ENCODE data around the gene MKI67.

Gene MKI67

GRCh38 chr10:128152741-128153580 is 26.7 kb upstream of the MKI67 start:
- H2BK15ac ChIP-seq (ENCODE audit: low read length): no peak overlapping the region

DNA sequence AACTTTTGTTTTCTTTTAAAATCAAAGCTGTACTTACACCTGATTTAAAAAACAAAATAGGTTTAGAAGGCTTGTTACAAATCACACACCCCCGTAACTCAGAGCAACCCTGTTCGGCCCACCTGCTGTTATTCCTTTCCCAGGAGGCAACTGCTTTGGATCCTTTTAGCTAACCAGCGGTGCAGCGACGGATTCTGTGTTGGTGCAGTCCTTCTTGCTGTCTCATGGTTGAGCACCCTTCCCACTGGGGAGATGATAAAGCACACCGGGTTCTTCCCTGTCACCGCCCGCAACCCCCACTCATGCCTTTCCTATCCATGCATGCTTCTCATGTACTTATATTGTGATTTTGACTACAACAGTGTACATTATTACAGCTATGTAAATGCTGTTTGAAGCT is 24.8 kb upstream of the MKI67 start:
- Histone ChIP-seq H4K8ac (ENCODE audit: low read depth, low read length) (no peak overlapping the region), H2BK120ac (ENCODE audit: low read depth, low read length) (no peak overlapping the region), H3K4me2 (ENCODE audit: insufficient read depth, low read length, poor library complexity, severe bottlenecking) (no peak overlapping the region), H3K4ac (ENCODE audit: low read length) (no peak overlapping the region), H3K4me1 (ENCODE audit: control insufficient read depth in 2 of 2, insufficient read depth in 1 of 2, low read depth in 1 of 2, low read length in 2 of 2) (peaks cover 0 to 4% of the 10 kb centered on the region in 2 donors), H3K36me3 (replicated peaks in 1 of 2; ENCODE audit: control insufficient read depth in 2 of 2, insufficient read depth in 2 of 2, low read length in 2 of 2) (no peaks in the 10 kb centered on the region), H4K91ac (ENCODE audit: low read depth, low read length, poor library complexity) (no peak overlapping the region), H2BK12ac (ENCODE audit: low read length) (no peak overlapping the region), H3K27me3 (ENCODE audit: control insufficient read depth in 3 of 3, insufficient read depth in 3 of 3, low read depth in 1 of 3, low read length in 3 of 3) (peaks cover 0 to 46% (median 0%) of the 10 kb centered on the region in 3 experiments), H3K27ac (replicated peaks; ENCODE audit: low read length) (no peak overlapping the region), H3K14ac (ENCODE audit: low read length) (no peak overlapping the region), H3K4me3 (ENCODE audit: low read length in 2 of 2) (no peak overlapping the region), H3K23ac (ENCODE audit: low read depth, low read length, poor library complexity) (no peak overlapping the region), H3K9ac (ENCODE audit: low read depth, low read length, poor library complexity) (no peak overlapping the region), H2AK5ac (ENCODE audit: low read depth, low read length) (no peak overlapping the region), H2BK5ac (ENCODE audit: low read length) (no peak overlapping the region), H3K9me3 (replicated peaks in 1 of 2; ENCODE audit: control insufficient read depth in 2 of 2, insufficient read depth in 1 of 2, low read depth in 1 of 2, low read length in 2 of 2) (no peaks in the 10 kb centered on the region), H2AFZ (ENCODE audit: low read length) (no peak overlapping the region), H3K18ac (ENCODE audit: low read length) (no peak overlapping the region), H2BK15ac (ENCODE audit: low read length) (no peak overlapping the region), H3K79me1 (ENCODE audit: low read depth, low read length) (no peaks in the 10 kb centered on the region)
- no peak for DNase-seq (ENCODE audit: low spot score)
- no CpG with 5 or more reads among the region's 8 CpGs for WGBS, 2 donors (ENCODE audit: extremely low coverage in 2 of 2, insufficient read length in 2 of 2, insufficient replicate concordance in 1 of 2)

More at GRCh38 chr10:128152741-128153580, 26.7 kb upstream of the MKI67 start:
- H3K9ac ChIP-seq (ENCODE audit: low read depth, low read length, poor library complexity): no peak overlapping the region
- no peak overlapping the region for H3K14ac ChIP-seq (ENCODE audit: low read length)
- no peak overlapping the region for H3K23ac ChIP-seq (ENCODE audit: low read depth, low read length, poor library complexity)
- H3K79me1 ChIP-seq (ENCODE audit: low read depth, low read length): no peaks in the 10 kb centered on the region
- no peak overlapping the region for H2BK120ac ChIP-seq (ENCODE audit: low read depth, low read length)
- peak overlapping the region; percentile 4 for H3K18ac ChIP-seq (ENCODE audit: low read length)
- no peak overlapping the region for H3K4me3 ChIP-seq (ENCODE audit: low read length in 2 of 2)
- H3K27me3 ChIP-seq (ENCODE audit: control insufficient read depth in 3 of 3, insufficient read depth in 3 of 3, low read depth in 1 of 3, low read length in 3 of 3): peaks cover 0 to 49% (median 0%) of the 10 kb centered on the region in 3 experiments
- no CpG with 5 or more reads among the region's 13 CpGs for WGBS, 2 donors (ENCODE audit: extremely low coverage in 2 of 2, insufficient read length in 2 of 2, insufficient replicate concordance in 1 of 2)
- no peak overlapping the region for H2BK5ac ChIP-seq (ENCODE audit: low read length)
- H2AFZ ChIP-seq (ENCODE audit: low read length): peak overlapping the region; percentile 35
- H3K27ac ChIP-seq (replicated peaks; ENCODE audit: low read length): no peak overlapping the region
- H2AK5ac ChIP-seq (ENCODE audit: low read depth, low read length): no peak overlapping the region
- no peak overlapping the region for H3K4ac ChIP-seq (ENCODE audit: low read length)
- H3K36me3 ChIP-seq (replicated peaks in 1 of 2; ENCODE audit: control insufficient read depth in 2 of 2, insufficient read depth in 2 of 2, low read length in 2 of 2): no peaks in the 10 kb centered on the region
- H3K4me1 ChIP-seq (ENCODE audit: control insufficient read depth in 2 of 2, insufficient read depth in 1 of 2, low read depth in 1 of 2, low read length in 2 of 2): peaks cover 0 to 4% of the 10 kb centered on the region in 2 donors
- no peak for DNase-seq (ENCODE audit: low spot score)
- H4K91ac ChIP-seq (ENCODE audit: low read depth, low read length, poor library complexity): no peak overlapping the region
- H4K8ac ChIP-seq (ENCODE audit: low read depth, low read length): no peak overlapping the region
- H3K4me2 ChIP-seq (ENCODE audit: insufficient read depth, low read length, poor library complexity, severe bottlenecking): no peak overlapping the region
- no peaks in the 10 kb centered on the region for H3K9me3 ChIP-seq (replicated peaks in 1 of 2; ENCODE audit: control insufficient read depth in 2 of 2, insufficient read depth in 1 of 2, low read depth in 1 of 2, low read length in 2 of 2)
- no peak overlapping the region for H2BK12ac ChIP-seq (ENCODE audit: low read length)

GRCh38 chr10:128150561-128150960 is 24.3 kb upstream of the MKI67 start:
- Histone ChIP-seq H4K91ac (ENCODE audit: low read depth, low read length, poor library complexity) (no peak overlapping the region), H2BK12ac (ENCODE audit: low read length) (no peak overlapping the region), H3K4me1 (ENCODE audit: control insufficient read depth in 2 of 2, insufficient read depth in 1 of 2, low read depth in 1 of 2, low read length in 2 of 2) (peaks cover 0 to 4% of the 10 kb centered on the region in 2 donors), H2BK15ac (ENCODE audit: low read length) (no peak overlapping the region), H3K23ac (ENCODE audit: low read depth, low read length, poor library complexity) (no peak overlapping the region), H4K8ac (ENCODE audit: low read depth, low read length) (no peak overlapping the region), H2AK5ac (ENCODE audit: low read depth, low read length) (no peak overlapping the region), H3K36me3 (replicated peaks in 1 of 2; ENCODE audit: control insufficient read depth in 2 of 2, insufficient read depth in 2 of 2, low read length in 2 of 2) (no peaks in the 10 kb centered on the region), H2BK120ac (ENCODE audit: low read depth, low read length) (no peak overlapping the region), H3K27ac (replicated peaks; ENCODE audit: low read length) (no peak overlapping the region), H3K4me2 (ENCODE audit: insufficient read depth, low read length, poor library complexity, severe bottlenecking) (peak overlapping the region; percentile 81), H2AFZ (ENCODE audit: low read length) (peak overlapping the region; percentile 78), H3K9me3 (replicated peaks in 1 of 2; ENCODE audit: control insufficient read depth in 2 of 2, insufficient read depth in 1 of 2, low read depth in 1 of 2, low read length in 2 of 2) (no peaks in the 10 kb centered on the region), H3K79me1 (ENCODE audit: low read depth, low read length) (no peaks in the 10 kb centered on the region), H2BK5ac (ENCODE audit: low read length) (peak overlapping the region; percentile 19), H3K27me3 (ENCODE audit: control insufficient read depth in 3 of 3, insufficient read depth in 3 of 3, low read depth in 1 of 3, low read length in 3 of 3) (peaks cover 0 to 46% (median 0%) of the 10 kb centered on the region in 3 experiments), H3K4ac (ENCODE audit: low read length) (no peak overlapping the region), H3K4me3 (ENCODE audit: low read length in 2 of 2) (no peak overlapping the region), H3K9ac (ENCODE audit: low read depth, low read length, poor library complexity) (no peak overlapping the region), H3K14ac (ENCODE audit: low read length) (no peak overlapping the region), H3K18ac (ENCODE audit: low read length) (no peak overlapping the region)
- no peak for DNase-seq (ENCODE audit: low spot score)
- WGBS, 2 donors (ENCODE audit: extremely low coverage in 2 of 2, insufficient read length in 2 of 2, insufficient replicate concordance in 1 of 2): no CpG with 5 or more reads among the region's 20 CpGs

DNA sequence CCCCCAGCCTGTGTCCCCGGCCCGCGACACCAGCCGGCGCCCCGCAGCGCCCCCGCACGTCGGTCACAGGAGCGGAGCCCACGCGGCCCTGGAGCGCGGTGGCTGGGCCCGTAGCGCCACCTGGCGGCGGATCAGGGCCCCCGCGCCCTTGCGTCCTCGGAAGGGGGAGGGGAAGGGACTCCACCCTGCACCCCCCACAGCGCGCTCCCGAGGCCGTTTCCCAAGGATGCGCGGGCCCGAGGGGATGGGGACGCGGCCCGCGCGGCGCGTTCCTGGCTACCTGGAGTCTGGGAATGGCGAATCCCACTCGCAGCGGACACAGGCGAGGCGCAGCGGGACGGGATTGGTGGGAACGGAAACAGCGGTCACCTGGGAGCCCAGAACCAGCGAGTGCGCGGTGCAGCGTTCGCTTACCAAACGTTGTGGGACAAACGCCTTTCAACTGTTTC is 23.8 kb upstream of the MKI67 start:
- Histone ChIP-seq H3K9ac (ENCODE audit: low read depth, low read length, poor library complexity) (no peak overlapping the region), H3K4ac (ENCODE audit: low read length) (no peak overlapping the region), H2AK5ac (ENCODE audit: low read depth, low read length) (no peak overlapping the region), H2AFZ (ENCODE audit: low read length) (peak overlapping the region; percentile 78), H3K27ac (replicated peaks; ENCODE audit: low read length) (no peak overlapping the region), H2BK120ac (ENCODE audit: low read depth, low read length) (no peak overlapping the region), H3K79me1 (ENCODE audit: low read depth, low read length) (no peaks in the 10 kb centered on the region), H3K14ac (ENCODE audit: low read length) (peak overlapping the region; percentile 50), H3K36me3 (replicated peaks in 1 of 2; ENCODE audit: control insufficient read depth in 2 of 2, insufficient read depth in 2 of 2, low read length in 2 of 2) (no peaks in the 10 kb centered on the region), H3K4me2 (ENCODE audit: insufficient read depth, low read length, poor library complexity, severe bottlenecking) (peak overlapping the region; percentile 81), H2BK15ac (ENCODE audit: low read length) (no peak overlapping the region), H4K8ac (ENCODE audit: low read depth, low read length) (no peak overlapping the region), H4K91ac (ENCODE audit: low read depth, low read length, poor library complexity) (no peak overlapping the region), H3K27me3 (ENCODE audit: control insufficient read depth in 3 of 3, insufficient read depth in 3 of 3, low read depth in 1 of 3, low read length in 3 of 3) (peaks cover 0 to 49% (median 0%) of the 10 kb centered on the region in 3 experiments), H3K23ac (ENCODE audit: low read depth, low read length, poor library complexity) (peak overlapping the region; percentile 52), H2BK5ac (ENCODE audit: low read length) (peak overlapping the region; percentile 19), H2BK12ac (ENCODE audit: low read length) (no peak overlapping the region), H3K9me3 (replicated peaks in 1 of 2; ENCODE audit: control insufficient read depth in 2 of 2, insufficient read depth in 1 of 2, low read depth in 1 of 2, low read length in 2 of 2) (no peaks in the 10 kb centered on the region), H3K18ac (ENCODE audit: low read length) (peak overlapping the region; percentile 89), H3K4me1 (ENCODE audit: control insufficient read depth in 2 of 2, insufficient read depth in 1 of 2, low read depth in 1 of 2, low read length in 2 of 2) (peaks cover 0 to 4% of the 10 kb centered on the region in 2 donors), H3K4me3 (ENCODE audit: low read length in 2 of 2) (peak overlapping the region; percentile 33 to 83)
- peak; percentile 83 for DNase-seq (ENCODE audit: low spot score)
- no CpG with 5 or more reads among the region's 53 CpGs for WGBS, 2 donors (ENCODE audit: extremely low coverage in 2 of 2, insufficient read length in 2 of 2, insufficient replicate concordance in 1 of 2)
